A549 (cell line): ENCODE results near the gene MAL.

Source experiments
- HDAC2 ChIP-seq: fragments of 200-600 bp; sonication (generic); IDR thresholded peaks from 2 replicates; pipeline ENCODE4 v1.6.1; 2016
- RAD21 ChIP-seq, 2 experiments: fragments of >200 bp in 1 of 2; sonication (Bioruptor Twin) in 1 of 2; formaldehyde crosslinking in 1 of 2; IDR thresholded peaks in 1 of 2; conservative IDR thresholded peaks in 1 of 2; 2 replicates in 1 of 2; 3 replicates in 1 of 2; pipeline ENCODE4 v1.6.1; 2012 to 2018; ENCODE audit warnings: inconsistent platforms in 1 of 2
- SMC3 ChIP-seq: fragments of >200 bp; sonication (Bioruptor Twin); formaldehyde crosslinking; IDR thresholded peaks from 3 replicates; pipeline ENCODE4 v1.6.1; 2018; ENCODE audit warnings: inconsistent platforms

DNA sequence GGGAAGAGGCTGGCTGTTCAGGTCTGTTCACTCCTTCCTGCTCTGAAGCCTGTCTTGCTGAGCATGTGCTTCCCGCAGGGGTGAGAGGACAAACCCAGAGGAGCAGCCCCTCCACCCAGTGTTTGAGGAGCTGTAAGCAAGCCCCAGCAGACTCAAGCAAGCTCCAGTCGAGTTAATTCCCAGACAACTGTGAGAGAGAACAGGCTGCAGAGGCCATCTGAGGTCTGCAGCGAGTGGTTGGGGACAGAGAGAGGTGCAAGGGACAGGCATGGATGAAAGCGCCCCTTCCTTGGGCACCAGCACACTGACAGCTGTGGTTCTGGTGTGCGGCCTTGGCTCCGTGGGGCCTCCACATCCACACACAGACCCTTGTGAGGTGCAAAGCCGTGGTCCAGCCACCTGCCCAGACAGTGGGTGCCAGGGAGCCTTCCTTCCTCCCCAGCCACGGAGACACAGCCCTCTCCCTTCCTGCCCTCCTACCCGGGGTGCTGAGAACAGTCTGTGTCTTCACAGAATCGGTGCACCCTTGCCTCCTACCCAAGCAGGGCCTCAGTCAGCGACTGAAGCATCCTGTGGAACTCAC, 36.2 kb downstream of the MAL start:
- no peak for TF ChIP-seq HDAC2
- no peak for TF ChIP-seq SMC3
- TF ChIP-seq RAD21 (conservative IDR thresholded peaks at IDR 0.05 in 1 of 2, IDR thresholded peaks at IDR 0.05 in 1 of 2): no peak
